Neural cell (in vitro differentiated cells): ENCODE data around the gene STX17. TPM values are rescaled to one million over a fixed set of nuclear protein-coding genes. Genes with fewer than 3 reads are reported as not detected.

Source experiments
- H2AFZ ChIP-seq: fragments of 200-600, 300-800 bp; sonication (generic), shearing (Covaris generic); 2 replicates; pipeline ENCODE4 v1.6.0; 2014; ENCODE audit warnings: low read depth, mild to moderate bottlenecking, antibody characterized with exemption, low read length, moderate library complexity
- H3F3A ChIP-seq: fragments of 200-600 bp; shearing (Covaris generic); 2 replicates; pipeline ENCODE4 v1.6.1; 2016; ENCODE audit warnings: mild to moderate bottlenecking, moderate library complexity, mixed read lengths, antibody characterized with exemption, low read length; ENCODE audit not compliant: insufficient read depth, poor library complexity, severe bottlenecking
- H3K27ac ChIP-seq: fragments of 200-600, 300-800 bp; sonication (generic), shearing (Covaris generic); 2 replicates; pipeline ENCODE4 v1.5.1; 2014; ENCODE audit warnings: mild to moderate bottlenecking, low read length, moderate library complexity
- H3K27me3 ChIP-seq: fragments of 300-800, 200-600 bp; sonication (generic), shearing (Covaris generic); 2 replicates; pipeline ENCODE4 v1.6.0; 2014; ENCODE audit warnings: mild to moderate bottlenecking, low read depth, low read length, moderate library complexity; ENCODE audit not compliant: insufficient read depth
- H3K36me3 ChIP-seq: fragments of 300-800, 200-600 bp; sonication (generic), shearing (Covaris generic); 2 replicates; pipeline ENCODE4 v1.5.1; 2014; ENCODE audit warnings: mild to moderate bottlenecking, antibody characterized with exemption, low read length, moderate library complexity; ENCODE audit not compliant: insufficient read depth
- H3K4me2 ChIP-seq: fragments of 300-800, 200-600 bp; sonication (generic), shearing (Covaris generic); 2 replicates; pipeline ENCODE4 v1.6.0; 2014; ENCODE audit warnings: mild to moderate bottlenecking, low read length
- H3K4me3 ChIP-seq: fragments of 300-800, 200-600 bp; sonication (generic), shearing (Covaris generic); 2 replicates; pipeline ENCODE4 v1.5.1; 2014; ENCODE audit warnings: mild to moderate bottlenecking, low read length, moderate library complexity
- H3K79me2 ChIP-seq: fragments of 200-600 bp; shearing (Covaris generic); replicated peaks from 2 replicates; pipeline ENCODE4 v1.6.0; 2014; ENCODE audit warnings: mild to moderate bottlenecking, low read length, moderate library complexity; ENCODE audit not compliant: insufficient read depth
- H3K9ac ChIP-seq: fragments of 300-800, 200-600 bp; sonication (generic), shearing (Covaris generic); 2 replicates; pipeline ENCODE4 v1.6.1; 2016; ENCODE audit warnings: mild to moderate bottlenecking, low read length, mixed read lengths
- H3K9me2 ChIP-seq: fragments of 200-600 bp; shearing (Covaris generic); 2 replicates; pipeline ENCODE4 v1.6.1; 2016; ENCODE audit warnings: mild to moderate bottlenecking, low read length, mixed read lengths; ENCODE audit not compliant: insufficient read depth
- H3K9me3 ChIP-seq: fragments of 200-600, 300-800 bp; sonication (generic), shearing (Covaris generic); 2 replicates; pipeline ENCODE4 v1.6.1; 2016; ENCODE audit warnings: mild to moderate bottlenecking, mixed run types, low read length, moderate library complexity, mixed read lengths
- H4K20me1 ChIP-seq: fragments of 200-600 bp; shearing (Covaris generic); 2 replicates; pipeline ENCODE4 v1.6.1; 2016; ENCODE audit warnings: mild to moderate bottlenecking, mixed run types; ENCODE audit not compliant: insufficient read depth
- CTCF ChIP-seq: fragments of 450-650 bp; IDR thresholded peaks from 2 replicates; pipeline ENCODE4 v1.5.1; 2014; ENCODE audit warnings: antibody characterized with exemption, mild to moderate bottlenecking, moderate library complexity; ENCODE audit not compliant: poor library complexity, severe bottlenecking
- EP300 ChIP-seq: fragments of 450-650 bp; conservative IDR thresholded peaks from 2 replicates; pipeline ENCODE4 v1.6.1; 2014; ENCODE audit warnings: antibody characterized with exemption, mild to moderate bottlenecking, moderate library complexity; ENCODE audit not compliant: poor library complexity, severe bottlenecking
- EZH2 ChIP-seq: fragments of 200-600, 300-800 bp; shearing (Covaris generic), sonication (generic); IDR thresholded peaks from 2 replicates; pipeline ENCODE4 v1.6.1; 2014; ENCODE audit warnings: antibody characterized with exemption, low read length, borderline replicate concordance, mild to moderate bottlenecking; ENCODE audit not compliant: insufficient read depth, poor library complexity, severe bottlenecking
- MXI1 ChIP-seq: fragments of 450-650 bp; conservative IDR thresholded peaks from 2 replicates; pipeline ENCODE4 v1.6.1; 2014; ENCODE audit warnings: antibody characterized with exemption, mild to moderate bottlenecking; ENCODE audit not compliant: poor library complexity, severe bottlenecking
- POLR2AphosphoS5 ChIP-seq: IDR thresholded peaks from 2 replicates; pipeline ENCODE4 v1.6.1; 2012
- RAD21 ChIP-seq: fragments of 450-650 bp; conservative IDR thresholded peaks from 2 replicates; pipeline ENCODE4 v1.6.1; 2014; ENCODE audit warnings: antibody characterized with exemption, mild to moderate bottlenecking, moderate library complexity
- REST ChIP-seq: IDR thresholded peaks from 2 replicates; pipeline ENCODE4 v1.6.1; 2012; ENCODE audit warnings: borderline replicate concordance
- SMC3 ChIP-seq: fragments of 450-650 bp; conservative IDR thresholded peaks from 2 replicates; pipeline ENCODE4 v1.6.1; 2014; ENCODE audit warnings: antibody characterized with exemption, mild to moderate bottlenecking, moderate library complexity; ENCODE audit not compliant: poor library complexity
- TAF1 ChIP-seq: IDR thresholded peaks from 2 replicates; pipeline ENCODE4 v1.6.1; 2012; ENCODE audit warnings: low read depth
- polyA plus RNA-seq: library from polyadenylated mRNA; depleted of rRNA; stranded (reverse); fragments of >200 nt; gene quantifications from 2 replicates; pipeline ENCODE4 v1.2.3, GENCODE V29; 2014

Gene STX17
- polyA plus RNA-seq, 1 donor from 2014 or later: 3.3 TPM

DNA sequence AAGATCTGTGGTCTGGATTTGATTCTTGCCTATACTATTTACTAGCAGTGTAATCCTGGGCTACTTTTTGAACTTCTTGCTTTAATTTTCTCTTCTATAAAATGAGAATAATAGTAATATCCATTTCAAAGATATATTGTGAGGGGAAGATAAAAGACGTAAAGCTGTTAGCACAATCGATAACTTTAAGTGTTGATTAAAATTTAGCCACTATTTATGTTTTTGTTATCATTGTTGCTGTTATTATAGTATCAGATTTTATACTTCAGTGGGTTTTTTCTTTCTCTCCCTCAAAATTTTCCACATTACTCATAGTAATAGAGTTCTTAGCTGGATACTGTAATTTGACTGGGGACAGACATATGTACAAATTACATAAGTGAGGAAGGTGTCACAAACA, 42.0 kb downstream of the STX17 start:
- Histone ChIP-seq H4K20me1 (no peaks in the 10 kb centered on the region), H3K36me3 (no peaks in the 10 kb centered on the region), H3K9me3 (no peaks in the 10 kb centered on the region), H2AFZ (no peak overlapping the region), H3K9me2 (no peaks in the 10 kb centered on the region), H3K27ac (no peak overlapping the region), H3K27me3 (no peaks in the 10 kb centered on the region), H3K79me2 (no peaks in the 10 kb centered on the region), H3K4me2 (no peak overlapping the region), H3F3A (no peaks in the 10 kb centered on the region), H3K9ac (no peak overlapping the region), H3K4me3 (no peak overlapping the region)
- TF ChIP-seq MXI1: no peak
- TF ChIP-seq SMC3: no peak
- no peak for TF ChIP-seq CTCF
- no peak for TF ChIP-seq RAD21

GRCh38 chr9:99948896-99949295, 42.4 kb downstream of the STX17 start:
- H3K9ac ChIP-seq: no peak overlapping the region
- H3K27me3 ChIP-seq: no peaks in the 10 kb centered on the region
- no peak overlapping the region for H3K4me3 ChIP-seq
- H3K9me3 ChIP-seq: no peaks in the 10 kb centered on the region
- H2AFZ ChIP-seq: no peak overlapping the region
- no peaks in the 10 kb centered on the region for H3K36me3 ChIP-seq
- H3K4me2 ChIP-seq: no peak overlapping the region
- H3K9me2 ChIP-seq: no peaks in the 10 kb centered on the region
- H3K27ac ChIP-seq: no peak overlapping the region
- TF ChIP-seq EP300 (no peak), SMC3 (no peak), POLR2AphosphoS5 (no peak), MXI1 (no peak)
- no peaks in the 10 kb centered on the region for H3F3A ChIP-seq
- no peaks in the 10 kb centered on the region for H4K20me1 ChIP-seq
- no peaks in the 10 kb centered on the region for H3K79me2 ChIP-seq

DNA sequence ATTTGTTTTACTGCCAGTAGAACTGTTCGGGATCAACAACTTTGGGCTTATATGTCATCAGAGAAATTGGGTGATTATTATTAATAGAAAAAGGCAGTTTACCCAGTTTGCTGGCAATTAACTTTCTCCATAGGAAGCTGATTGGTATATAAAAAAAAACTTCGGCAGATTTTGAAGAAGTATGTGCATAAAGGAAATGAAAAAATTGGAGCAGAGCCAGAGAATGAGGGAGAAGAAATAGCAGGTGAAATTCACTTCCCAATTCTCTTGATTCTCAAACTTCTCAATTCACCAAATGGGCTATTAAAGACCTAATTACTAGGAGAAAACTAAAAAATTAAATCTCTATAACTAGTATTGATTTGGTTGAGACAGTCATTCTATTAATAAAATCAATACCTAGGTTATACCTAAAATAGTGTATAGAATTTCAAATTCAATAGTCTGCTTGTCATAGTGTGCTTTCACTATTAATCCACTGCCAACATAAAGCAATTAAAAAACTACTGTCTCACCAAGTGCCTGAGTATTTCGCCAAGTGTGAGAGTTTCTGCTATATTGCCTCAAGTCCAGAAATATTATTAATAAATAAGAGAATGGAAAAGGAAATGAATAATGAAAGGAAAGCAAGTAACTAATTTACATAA, 47.5 kb downstream of the STX17 start:
- Histone ChIP-seq H3K4me3 (no peak overlapping the region), H3F3A (no peaks in the 10 kb centered on the region), H3K27ac (no peak overlapping the region), H3K79me2 (no peaks in the 10 kb centered on the region), H3K9me3 (no peaks in the 10 kb centered on the region), H3K36me3 (no peaks in the 10 kb centered on the region), H3K9me2 (no peaks in the 10 kb centered on the region), H4K20me1 (no peaks in the 10 kb centered on the region), H2AFZ (no peak overlapping the region), H3K27me3 (no peaks in the 10 kb centered on the region), H3K9ac (no peak overlapping the region), H3K4me2 (no peak overlapping the region)
- TF ChIP-seq REST: no peak
- no peak for TF ChIP-seq EZH2
- no peak for TF ChIP-seq TAF1
- TF ChIP-seq CTCF: no peak
- TF ChIP-seq POLR2AphosphoS5: no peak
- no peak for TF ChIP-seq MXI1
- no peak for TF ChIP-seq EP300
